ENCODE results near the gene CNTNAP2.

- no peak for TF ChIP-seq POLR2A (IDR thresholded peaks at IDR 0.05)
- TF ChIP-seq CTCF (IDR thresholded peaks at IDR 0.05): no peak
Observed at GRCh38 chr7:147012666-147013065, 896.1 kb downstream of the CNTNAP2 start.

Data from testis (tissue), 2 donors.